Effector memory CD8-positive, alpha-beta T cell (primary cell): ENCODE data around the gene ACOXL.

Source experiments
- ATAC-seq: fragments of 150-1000 bp; cut with Tn5 transposase; replicated peaks from 2 replicates; pipeline ENCODE4 v1.10.0; 2021; ENCODE audit warnings: mild to moderate bottlenecking, moderate library complexity
- DNase-seq, 3 experiments: peaks; one replicate each; pipeline ENCODE4 v3.0.0; 2021
- H3K27ac Mint-ChIP-seq, 2 donors: one replicate each; pipeline ENCODE4 v1.8.0; 2022; ENCODE audit warnings: mild to moderate bottlenecking in 2 of 2, mixed read lengths in 2 of 2, moderate library complexity in 2 of 2
- H3K27me3 Mint-ChIP-seq, 2 donors: one replicate each; pipeline ENCODE4 v1.8.0; 2022; ENCODE audit warnings: mixed read lengths in 2 of 2
- H3K36me3 Mint-ChIP-seq: one replicate; pipeline ENCODE4 v1.8.0; 2022; ENCODE audit warnings: mild to moderate bottlenecking, moderate library complexity, mixed read lengths; ENCODE audit not compliant: insufficient read depth
- H3K4me1 Mint-ChIP-seq, 2 donors: one replicate each; pipeline ENCODE4 v1.8.0; 2022; ENCODE audit warnings: low read depth in 2 of 2, mixed read lengths in 2 of 2
- H3K4me3 Mint-ChIP-seq, 2 donors: one replicate each; pipeline ENCODE4 v1.8.0; 2022; ENCODE audit warnings: mild to moderate bottlenecking in 2 of 2, mixed read lengths in 2 of 2, moderate library complexity in 2 of 2
- H3K9me3 Mint-ChIP-seq, 2 donors: one replicate each; pipeline ENCODE4 v1.8.0; 2022; ENCODE audit warnings: mixed read lengths in 2 of 2

The ACOXL gene

DNA sequence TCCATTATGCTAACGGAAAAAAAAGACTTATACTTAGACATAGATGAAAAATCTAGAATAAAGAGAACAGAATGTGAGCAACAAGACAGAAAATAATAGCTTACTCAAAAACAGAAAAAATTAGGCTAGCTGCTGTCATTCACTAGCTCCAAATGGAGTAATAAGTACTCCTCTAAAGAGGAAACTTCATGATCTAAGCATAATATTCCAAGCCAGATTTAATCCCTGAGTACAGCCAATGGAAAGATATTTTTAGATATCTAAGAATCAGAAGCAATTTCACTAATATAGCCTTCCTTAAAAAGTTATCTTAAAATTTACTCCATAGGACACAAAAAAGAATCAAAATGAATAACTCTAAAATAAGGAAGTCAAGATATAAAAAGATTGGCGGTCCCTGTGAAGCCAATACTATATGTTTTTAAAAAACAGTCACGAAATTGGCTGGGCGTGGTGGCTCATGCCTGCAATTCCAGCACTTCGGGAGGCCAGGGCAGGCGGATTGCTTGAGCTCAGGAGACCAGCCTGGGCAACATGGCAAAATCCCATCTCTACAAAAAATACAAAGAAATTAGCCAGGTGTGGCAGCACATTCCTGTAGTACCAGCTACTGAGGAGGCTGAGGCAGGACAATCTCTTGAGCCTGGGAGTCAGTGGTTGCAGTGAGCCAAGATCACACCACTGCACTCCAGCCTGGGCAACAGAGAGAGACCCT is 265.1 kb downstream of the ACOXL start:
- DNase-seq (no peak), ATAC-seq (no peak)
- Mint-ChIP-seq H3K27me3 (no peaks in the 10 kb centered on the region), H3K4me1 (peaks cover 22 to 25% of the 10 kb centered on the region in 2 donors), H3K36me3 (no peaks in the 10 kb centered on the region), H3K27ac (peak overlapping the region in 1 of 2 donors; percentile 13), H3K4me3 (no peak overlapping the region), H3K9me3 (peaks cover 0 to 1% of the 10 kb centered on the region in 2 donors)

- no peak overlapping the region for H3K4me3 Mint-ChIP-seq
- no peaks in the 10 kb centered on the region for H3K36me3 Mint-ChIP-seq
- H3K9me3 Mint-ChIP-seq, result peaks cover 0 to 1% of the 10 kb centered on the region in 2 donors
- no peak for ATAC-seq
- peaks cover 15 to 17% of the 10 kb centered on the region in 2 donors for H3K4me1 Mint-ChIP-seq
- no peak overlapping the region for H3K27ac Mint-ChIP-seq
- no peak for DNase-seq
- H3K27me3 Mint-ChIP-seq, result no peaks in the 10 kb centered on the region
Observed at GRCh38 chr2:110998311-110998710, 265.9 kb downstream of the ACOXL start.

GRCh38 chr2:110999626-111000025 is 267.3 kb downstream of the ACOXL start:
- ATAC-seq (no peak), DNase-seq (no peak)
- Mint-ChIP-seq H3K9me3 (peaks cover 0 to 1% of the 10 kb centered on the region in 2 donors), H3K27ac (no peak overlapping the region), H3K27me3 (no peaks in the 10 kb centered on the region), H3K4me3 (no peak overlapping the region), H3K4me1 (peaks cover 5 to 7% of the 10 kb centered on the region in 2 donors), H3K36me3 (no peaks in the 10 kb centered on the region)

- Mint-ChIP-seq H3K27ac (peak overlapping the region in 1 of 2 donors; percentile 18), H3K4me3 (peak overlapping the region in 1 of 2 donors; percentile 19), H3K9me3 (peaks cover 0 to 1% of the 10 kb centered on the region in 2 donors), H3K36me3 (no peaks in the 10 kb centered on the region), H3K4me1 (peaks cover 7 to 22% of the 10 kb centered on the region in 2 donors), H3K27me3 (peaks cover 19 to 29% of the 10 kb centered on the region in 2 donors)
- ATAC-seq (peak; percentile 41), DNase-seq (no peak)
Observed at GRCh38 chr2:111005307-111005706, 272.9 kb downstream of the ACOXL start.

DNA sequence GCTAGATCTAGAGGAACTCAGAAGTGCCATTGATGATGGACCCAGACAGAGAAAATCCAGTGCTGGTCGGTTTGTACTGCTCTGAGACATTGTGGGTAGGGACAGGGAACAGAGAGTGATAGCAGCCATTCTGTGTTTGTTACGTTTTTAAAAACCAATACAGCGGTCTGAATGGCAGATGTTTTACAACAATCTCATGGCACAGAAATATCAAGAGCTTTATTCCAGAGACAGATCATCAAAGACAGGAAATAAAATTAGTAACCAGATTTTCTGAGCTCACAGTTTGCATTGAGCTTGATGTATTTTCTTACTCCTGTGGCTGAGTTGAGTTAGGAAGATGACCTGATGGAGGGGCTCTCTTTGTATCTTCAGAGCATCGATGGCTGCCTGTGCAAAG is 273.4 kb downstream of the ACOXL start:
- Mint-ChIP-seq H3K4me3 (peak overlapping the region in 1 of 2 donors; percentile 19), H3K27me3 (peaks cover 20 to 29% of the 10 kb centered on the region in 2 donors), H3K27ac (peak overlapping the region in 1 of 2 donors; percentile 18), H3K36me3 (no peaks in the 10 kb centered on the region), H3K4me1 (peaks cover 7 to 22% of the 10 kb centered on the region in 2 donors), H3K9me3 (no peaks in the 10 kb centered on the region)
- DNase-seq (no peak), ATAC-seq (no peak)

- H3K9me3 Mint-ChIP-seq, result no peaks in the 10 kb centered on the region
- no peak overlapping the region for H3K27ac Mint-ChIP-seq
- H3K27me3 Mint-ChIP-seq, result peaks cover 20 to 29% of the 10 kb centered on the region in 2 donors
- DNase-seq (no peak), ATAC-seq (no peak)
- peaks cover 7 to 22% of the 10 kb centered on the region in 2 donors for H3K4me1 Mint-ChIP-seq
- H3K4me3 Mint-ChIP-seq, result no peak overlapping the region
- no peaks in the 10 kb centered on the region for H3K36me3 Mint-ChIP-seq
Observed at GRCh38 chr2:111007757-111008688, 275.6 kb downstream of the ACOXL start.

- Mint-ChIP-seq H3K27ac (no peak overlapping the region), H3K27me3 (peaks cover 20 to 21% of the 10 kb centered on the region in 2 donors), H3K4me1 (peaks cover 3 to 8% of the 10 kb centered on the region in 2 donors), H3K9me3 (no peaks in the 10 kb centered on the region), H3K36me3 (no peaks in the 10 kb centered on the region), H3K4me3 (no peak overlapping the region)
- DNase-seq (no peak), ATAC-seq (no peak)
Observed at GRCh38 chr2:111011218-111011617, 278.8 kb downstream of the ACOXL start.

DNA sequence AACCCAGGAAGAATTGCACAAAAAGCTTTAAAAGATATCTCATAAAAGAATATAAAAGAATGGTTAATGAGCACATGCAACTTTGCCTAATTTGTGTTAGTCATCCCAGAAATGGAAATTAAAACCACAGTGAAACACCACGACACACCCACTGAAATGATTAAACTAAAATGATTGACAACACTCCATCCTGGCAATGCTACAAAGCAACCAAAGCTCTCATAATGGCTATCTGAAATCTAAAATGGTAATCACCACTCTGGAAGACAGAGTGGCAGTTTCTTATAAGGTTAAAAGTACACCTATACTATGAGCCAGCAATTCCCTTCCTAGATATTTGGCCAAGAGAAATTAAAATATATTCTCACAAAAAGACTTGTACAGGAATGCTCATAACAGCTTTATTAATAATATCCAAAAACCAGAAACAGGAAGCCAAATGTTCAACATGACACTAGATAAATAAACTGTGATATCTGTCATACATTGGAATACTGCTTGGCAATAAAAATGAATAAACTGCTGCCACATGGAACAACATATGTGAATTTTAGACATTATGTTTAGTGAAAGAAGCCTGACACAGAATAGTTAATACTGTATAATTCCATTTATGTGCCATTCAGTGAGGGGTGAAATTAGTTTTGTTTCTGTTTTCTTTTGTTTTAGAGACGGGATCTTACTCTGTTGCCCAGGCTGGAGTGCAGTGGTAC is 283.1 kb downstream of the ACOXL start:
- H3K27me3 Mint-ChIP-seq, result no peaks in the 10 kb centered on the region
- no peak overlapping the region for H3K4me3 Mint-ChIP-seq
- H3K27ac Mint-ChIP-seq, result no peak overlapping the region
- ATAC-seq (no peak), DNase-seq (no peak)
- H3K36me3 Mint-ChIP-seq, result no peaks in the 10 kb centered on the region
- no peaks in the 10 kb centered on the region for H3K9me3 Mint-ChIP-seq
- peaks cover 15 to 21% of the 10 kb centered on the region in 2 donors for H3K4me1 Mint-ChIP-seq

- no peaks in the 10 kb centered on the region for H3K9me3 Mint-ChIP-seq
- ATAC-seq (peak; percentile 56), DNase-seq (no peak)
- H3K4me1 Mint-ChIP-seq, result peaks cover 15 to 21% of the 10 kb centered on the region in 2 donors
- H3K36me3 Mint-ChIP-seq, result no peaks in the 10 kb centered on the region
- H3K4me3 Mint-ChIP-seq, result no peak overlapping the region
- peak overlapping the region in 1 of 2 donors; percentile 8 for H3K27ac Mint-ChIP-seq
- H3K27me3 Mint-ChIP-seq, result no peaks in the 10 kb centered on the region
Observed at GRCh38 chr2:111017034-111017622, 284.8 kb downstream of the ACOXL start.

DNA sequence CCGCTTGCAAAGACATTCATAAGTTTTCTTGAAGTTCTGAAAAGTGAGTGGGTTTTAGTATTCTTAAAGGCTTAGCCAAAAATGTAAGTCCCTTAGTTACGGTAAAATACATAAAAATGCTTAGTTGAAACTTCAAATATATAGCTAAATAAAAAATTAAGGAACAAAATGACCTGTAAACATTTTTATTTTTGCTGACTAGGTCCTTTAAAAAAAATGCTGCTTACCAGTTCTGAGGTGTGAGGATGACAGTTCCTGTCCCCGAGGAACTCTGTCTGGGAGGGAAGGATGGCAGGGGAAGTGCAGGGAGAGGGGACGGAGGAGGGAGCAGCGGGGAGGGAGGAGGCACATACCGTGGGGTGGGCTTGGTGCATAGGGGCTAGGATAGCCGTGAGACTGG is 285.5 kb downstream of the ACOXL start:
- Mint-ChIP-seq H3K27me3 (no peaks in the 10 kb centered on the region), H3K4me3 (no peak overlapping the region)

GRCh38 chr2:111019381-111019780 is 287.0 kb downstream of the ACOXL start:
- DNase-seq (no peak), ATAC-seq (no peak)
- Mint-ChIP-seq H3K36me3 (no peaks in the 10 kb centered on the region), H3K9me3 (no peaks in the 10 kb centered on the region), H3K27me3 (no peaks in the 10 kb centered on the region), H3K4me3 (no peak overlapping the region), H3K4me1 (peaks cover 15 to 21% of the 10 kb centered on the region in 2 donors), H3K27ac (no peak overlapping the region)

More for the DNA sequence above, 285.5 kb downstream of the ACOXL start:
- Mint-ChIP-seq H3K27ac (peak overlapping the region in 1 of 2 donors; percentile 8), H3K9me3 (no peaks in the 10 kb centered on the region), H3K36me3 (no peaks in the 10 kb centered on the region), H3K4me1 (peaks cover 15 to 21% of the 10 kb centered on the region in 2 donors)
- no peak for ATAC-seq
- no peak for DNase-seq

- Mint-ChIP-seq H3K4me1 (peaks cover 3 to 10% of the 10 kb centered on the region in 2 donors), H3K27ac (no peak overlapping the region), H3K36me3 (no peaks in the 10 kb centered on the region), H3K27me3 (no peaks in the 10 kb centered on the region), H3K9me3 (no peaks in the 10 kb centered on the region), H3K4me3 (no peak overlapping the region)
- DNase-seq (no peak), ATAC-seq (no peak)
Observed at GRCh38 chr2:111022633-111023032, 290.3 kb downstream of the ACOXL start.

DNA sequence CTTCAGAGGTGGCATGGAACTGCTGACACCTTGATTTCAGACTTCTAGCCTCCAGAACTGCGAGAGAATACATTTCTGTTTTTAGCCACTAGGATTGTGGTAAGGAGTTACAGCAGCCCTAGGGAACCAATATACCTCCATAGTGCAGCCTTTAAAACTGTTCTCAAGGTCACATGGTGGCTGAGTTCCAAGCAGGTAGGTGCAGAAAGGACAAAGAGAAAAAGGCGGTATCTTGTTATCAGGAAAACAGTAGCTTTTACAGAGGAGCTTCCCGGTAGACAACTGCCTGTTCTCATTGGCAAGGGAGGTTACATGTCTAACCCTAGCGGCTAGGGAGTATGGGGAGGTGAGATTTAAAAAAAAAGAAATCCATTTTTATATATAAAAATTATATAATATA is 292.1 kb downstream of the ACOXL start:
- no peaks in the 10 kb centered on the region for H3K36me3 Mint-ChIP-seq
- ATAC-seq, result no peak
- DNase-seq, result no peak
- H3K27ac Mint-ChIP-seq, result no peak overlapping the region
- H3K4me1 Mint-ChIP-seq, result peaks cover 3 to 5% of the 10 kb centered on the region in 2 donors
- no peaks in the 10 kb centered on the region for H3K9me3 Mint-ChIP-seq
- H3K27me3 Mint-ChIP-seq, result no peaks in the 10 kb centered on the region
- no peak overlapping the region for H3K4me3 Mint-ChIP-seq
